D341Med (cell line): Measurements from ENCODE around the gene GLA.

Source experiments
- DNase-seq: peaks from one replicate; pipeline ENCODE4 v3.0.0; 2012; ENCODE audit warnings: low spot score

The GLA gene

GRCh38 chrX:101357166-101357795, 50.4 kb downstream of the GLA start:
- DNase-seq = peak; percentile 27

- no peak for DNase-seq
These were observed 58.5 kb downstream of the GLA start for GRCh38 chrX:101349193-101349562.

- peak; percentile 88 for DNase-seq
These were observed 59.1 kb downstream of the GLA start, which contains the start of gene TIMM8A for GRCh38 chrX:101348452-101349192. Gene TIMM8A, minus strand, starts transcription at chrX:101348742. Its CDS starts 78 bp downstream, at chrX:101348664.

- DNase-seq = peak; percentile 45
These were observed 59.8 kb downstream of the GLA start for GRCh38 chrX:101347859-101348451.
